GM19452 (cell line): Measurements from ENCODE around the gene GPD2.
"Not testable (repeated sequence)": the region's sequence is repeated elsewhere in the genome, so short reads cannot be mapped to it uniquely, and the experiment has no call there.

ENCODE experiments used
- ATAC-seq: cut with Tn5 transposase; IDR thresholded peaks from one replicate; pipeline ENCODE4 v1.9.1; 2021; ENCODE audit not compliant: unreplicated experiment

Gene GPD2

DNA sequence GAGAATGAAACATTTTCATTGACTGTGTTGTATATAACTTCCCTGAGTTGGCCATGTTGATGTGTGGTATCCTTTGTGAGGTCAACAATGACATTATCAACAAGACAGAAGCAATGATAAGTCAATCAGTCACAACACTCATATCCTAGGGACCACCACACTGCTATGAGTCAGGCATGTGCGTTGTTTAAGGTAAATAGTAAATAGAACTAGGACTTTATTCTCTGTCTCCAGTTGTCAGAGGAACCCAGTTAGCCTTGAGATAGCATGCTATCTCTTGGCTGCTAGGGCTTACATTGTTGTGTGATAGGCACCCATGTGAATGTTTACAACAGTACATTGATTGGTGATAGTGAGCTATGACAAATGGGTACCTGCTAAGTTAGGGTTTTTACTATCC is 37.3 kb downstream of the GPD2 start:
- no peak for ATAC-seq

DNA sequence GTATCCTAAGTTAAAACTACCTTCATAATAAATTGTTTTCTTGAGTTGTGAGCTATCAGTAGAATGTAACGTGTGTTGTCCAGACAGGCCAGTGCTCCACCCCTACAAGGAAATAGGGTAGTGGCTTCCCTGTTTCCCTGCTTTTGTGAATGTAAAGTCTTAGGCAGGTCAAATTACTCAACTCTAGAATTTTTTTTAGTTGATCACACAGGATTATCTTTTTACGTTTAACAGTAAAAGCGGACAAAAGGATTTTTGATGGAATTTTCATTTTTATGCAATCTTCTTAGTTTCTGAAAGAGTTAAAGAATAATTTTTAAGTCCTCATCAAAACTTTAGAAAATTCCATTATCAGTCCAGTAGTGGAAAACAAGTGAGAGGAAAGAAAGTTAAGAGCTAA is 38.2 kb downstream of the GPD2 start:
- no peak for ATAC-seq

DNA sequence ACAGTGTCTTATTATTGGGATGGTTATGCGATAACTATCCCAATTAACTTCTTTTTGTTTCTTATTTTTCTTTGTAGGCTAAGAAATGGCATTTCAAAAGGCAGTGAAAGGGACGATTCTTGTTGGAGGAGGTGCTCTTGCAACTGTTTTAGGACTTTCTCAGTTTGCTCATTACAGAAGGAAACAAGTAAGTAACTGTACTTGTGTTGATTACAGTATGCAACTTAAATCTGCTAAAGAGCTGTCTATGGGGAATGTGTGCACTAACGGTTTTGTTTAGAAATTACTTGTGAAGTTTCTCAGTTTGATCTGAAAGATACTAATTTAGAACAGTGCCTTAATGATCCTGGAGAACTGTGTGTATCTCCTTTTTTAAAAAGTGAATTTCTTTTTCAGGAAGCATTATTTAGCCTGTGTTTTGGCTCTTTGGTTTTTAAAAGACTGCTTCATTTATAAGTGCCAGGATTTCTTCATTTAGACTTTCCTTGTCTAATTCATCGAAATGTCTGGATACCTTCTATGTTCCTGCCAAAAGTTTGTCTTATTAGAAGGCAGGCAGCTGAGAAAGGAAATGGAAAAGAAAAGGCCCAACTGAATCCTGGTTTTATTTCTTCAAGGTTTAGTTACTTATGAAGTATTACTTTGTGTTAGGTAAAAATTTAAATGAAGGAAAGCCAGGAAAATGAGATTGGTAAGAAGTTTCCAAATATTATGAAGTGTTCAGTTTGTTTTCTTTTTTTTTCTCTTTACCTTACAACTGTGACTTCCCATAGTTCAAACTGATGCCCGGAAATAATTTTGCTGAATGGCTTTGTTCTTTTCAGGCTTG is 40.1 kb downstream of the GPD2 start:
- no peak for ATAC-seq

DNA sequence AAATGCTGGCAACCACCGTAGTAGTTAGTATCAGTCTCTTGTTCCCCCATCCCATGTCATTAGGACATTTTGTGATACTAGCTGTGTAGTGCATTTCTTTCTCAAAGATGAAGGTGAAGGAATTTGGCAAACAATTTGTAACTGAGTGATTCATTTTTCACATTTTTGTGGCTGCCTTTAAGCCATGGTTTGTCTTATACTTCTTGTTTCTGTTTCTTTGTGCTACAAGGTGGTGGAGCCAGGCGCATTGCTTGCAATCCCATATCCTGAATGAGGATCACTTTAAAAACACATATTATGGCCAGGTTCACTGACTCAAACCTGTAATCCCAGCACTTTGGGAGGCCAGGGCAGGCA is 40.6 kb downstream of the GPD2 start:
- ATAC-seq = peak; percentile 65

DNA sequence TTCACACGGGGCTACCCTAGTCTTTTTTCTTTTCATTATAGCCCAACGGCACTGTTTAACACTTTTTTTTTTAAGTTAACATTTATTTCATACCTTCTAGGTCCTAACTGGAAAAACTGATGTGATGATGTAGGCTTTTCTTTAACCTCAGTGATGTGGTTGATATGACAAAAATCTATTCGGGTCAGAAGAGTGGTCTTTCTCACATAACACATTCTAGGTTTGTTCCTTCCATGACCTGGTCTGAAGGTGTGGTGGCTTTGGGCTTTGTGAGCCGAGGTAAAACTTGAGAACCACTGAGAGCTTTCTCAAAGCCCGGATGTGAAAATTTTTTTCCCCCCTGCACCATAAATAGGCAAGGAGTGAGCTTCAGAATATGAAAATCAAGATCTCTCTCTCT is 44.2 kb downstream of the GPD2 start:
- no peak for ATAC-seq

DNA sequence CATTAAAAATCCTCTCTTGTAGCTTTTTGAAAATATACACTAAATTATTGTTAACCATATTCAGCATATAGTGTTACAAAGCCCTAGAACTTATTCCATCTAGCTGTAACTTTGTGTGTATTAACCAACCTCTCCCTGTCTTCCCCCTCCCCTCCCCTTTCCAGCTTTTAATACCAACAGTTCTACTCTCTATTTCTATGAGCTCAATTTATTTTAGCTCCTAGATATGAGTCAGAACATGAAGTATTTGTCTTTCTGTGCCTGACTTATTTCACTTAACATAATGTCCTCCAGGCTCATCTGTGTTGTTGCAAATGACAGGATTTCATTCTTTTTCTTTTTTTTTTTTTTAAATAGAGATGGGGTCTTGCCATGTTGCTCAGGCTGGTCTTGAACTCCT is 45.1 kb downstream of the GPD2 start:
- ATAC-seq = no peak

DNA sequence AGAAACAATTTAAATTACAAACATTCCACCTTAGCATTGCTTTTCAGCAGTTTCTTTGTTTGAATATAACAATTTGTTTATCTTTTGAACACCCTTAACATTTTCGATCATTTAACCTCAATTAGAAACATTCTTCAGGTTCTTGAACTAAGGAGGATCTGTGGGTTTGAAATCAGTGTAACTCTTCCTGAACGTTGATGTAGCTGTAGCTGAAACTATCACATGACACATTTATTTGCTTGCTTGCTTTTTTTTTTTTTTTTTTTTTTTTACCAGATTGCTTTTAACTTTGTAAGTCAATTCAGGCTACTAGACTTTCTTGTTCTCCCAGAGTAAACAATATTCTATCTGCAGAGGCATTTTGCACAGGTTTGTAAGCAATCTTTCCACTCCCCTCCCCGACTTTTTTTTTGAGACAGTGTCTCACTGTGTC is 47.6 kb downstream of the GPD2 start:
- ATAC-seq = no peak

DNA sequence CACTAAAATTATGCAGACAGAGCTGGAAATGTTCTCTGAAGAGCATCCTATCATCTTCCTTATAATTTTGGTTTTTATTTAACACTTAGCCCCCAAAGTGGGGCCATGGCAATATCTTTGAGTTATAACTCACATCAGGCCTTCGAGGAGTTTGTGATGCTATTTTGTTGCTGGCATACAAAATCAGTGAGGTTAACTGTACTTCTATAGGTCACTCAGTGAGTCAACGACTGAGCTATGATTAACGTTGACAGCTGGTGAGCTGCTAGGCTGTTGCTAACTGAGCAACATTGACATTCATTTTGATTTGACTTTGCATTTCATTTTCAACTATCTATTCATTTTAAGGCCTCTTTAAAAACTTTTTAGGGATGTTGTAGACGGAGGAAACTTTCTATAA is 50.0 kb downstream of the GPD2 start:
- no peak for ATAC-seq

DNA sequence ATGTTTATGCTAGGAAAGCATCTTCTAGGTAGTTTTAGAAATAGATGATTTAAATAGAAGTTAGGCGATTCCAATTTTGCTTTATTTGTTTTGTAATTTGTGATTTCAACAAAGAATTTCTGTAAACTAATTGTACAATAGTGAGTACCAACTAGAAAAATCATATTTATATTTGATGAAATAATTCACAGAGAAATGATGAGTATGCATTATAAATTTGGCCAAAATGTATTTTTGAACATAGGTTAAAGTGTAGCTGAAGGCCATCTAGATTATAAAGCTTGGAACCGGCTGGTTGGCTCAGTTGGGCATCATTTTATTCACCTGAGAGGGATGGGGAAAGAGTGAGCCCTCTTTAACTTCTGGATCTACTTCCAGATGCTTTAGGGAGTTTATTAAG is 50.4 kb downstream of the GPD2 start:
- no peak for ATAC-seq

DNA sequence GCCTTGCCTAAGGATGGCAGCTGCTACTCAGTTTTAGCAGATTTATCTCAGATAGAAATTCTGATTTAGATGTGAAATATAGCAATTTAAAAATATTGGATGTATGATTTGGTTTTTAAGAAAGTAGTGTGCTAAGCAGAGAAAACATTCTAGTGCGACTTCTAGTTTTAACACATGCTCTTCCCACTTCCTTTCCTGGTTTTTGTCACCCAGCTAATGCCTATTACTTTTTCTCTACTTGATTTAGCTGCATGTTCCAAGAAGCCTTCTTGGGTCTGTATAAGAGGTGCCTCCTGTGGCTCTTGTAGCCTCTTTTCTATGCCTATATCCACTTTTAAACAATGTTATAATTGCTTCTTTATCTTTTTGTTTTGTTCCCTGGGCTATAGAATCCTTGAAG is 53.0 kb downstream of the GPD2 start:
- no peak for ATAC-seq

DNA sequence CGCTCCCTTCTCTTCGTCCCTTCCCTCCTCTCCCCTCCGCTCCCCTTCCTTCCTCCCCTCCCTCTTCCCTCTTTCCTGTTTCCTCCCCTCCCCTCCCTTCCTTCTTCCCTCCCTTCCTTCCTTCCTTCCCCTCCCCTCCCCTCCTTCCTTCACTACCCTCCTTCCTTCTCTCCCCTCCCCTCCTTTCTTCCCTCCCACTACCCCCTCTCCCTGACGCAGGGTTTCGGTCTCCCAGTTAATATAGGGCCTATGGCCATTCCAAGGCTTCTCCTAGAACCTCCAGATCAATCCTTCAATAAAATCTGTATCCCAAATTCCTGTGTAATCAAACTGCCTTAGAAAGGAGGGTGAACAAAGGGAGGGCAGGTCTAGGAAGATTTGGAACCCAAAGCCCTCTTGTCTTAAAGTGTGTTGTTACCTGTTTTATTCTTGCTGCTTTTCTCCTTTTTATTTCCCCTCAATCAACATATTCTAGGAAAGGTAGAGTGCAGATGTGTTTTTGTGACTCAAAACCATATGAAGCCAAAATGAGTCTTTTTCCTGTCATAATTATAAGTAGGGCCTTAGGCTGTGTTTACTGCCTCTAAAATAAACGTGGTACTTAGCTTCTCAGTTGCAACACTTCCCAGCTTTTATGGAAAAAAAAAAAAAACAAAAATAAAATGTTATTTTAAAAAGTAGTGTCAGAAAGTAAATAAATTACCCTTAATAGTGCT is 53.7 kb downstream of the GPD2 start:
- no peak for ATAC-seq

DNA sequence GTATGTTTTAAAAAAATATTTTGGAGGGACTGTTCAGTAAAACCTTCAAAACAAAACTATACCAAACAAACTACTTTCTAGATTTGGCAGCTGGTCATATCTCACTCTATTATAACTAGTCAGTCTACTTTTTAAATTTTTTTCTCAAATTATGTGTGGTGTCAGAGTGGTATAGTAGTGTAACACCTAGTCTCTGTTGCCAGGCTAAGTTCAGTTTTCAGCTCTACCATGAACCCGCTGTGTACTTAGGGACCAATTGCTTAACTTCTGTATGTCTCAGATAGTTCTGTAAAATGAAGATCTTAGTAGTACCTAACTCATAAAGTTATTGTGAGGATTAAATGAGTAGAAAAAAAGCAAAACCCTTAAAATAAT is 54.3 kb downstream of the GPD2 start:
- ATAC-seq = no peak

DNA sequence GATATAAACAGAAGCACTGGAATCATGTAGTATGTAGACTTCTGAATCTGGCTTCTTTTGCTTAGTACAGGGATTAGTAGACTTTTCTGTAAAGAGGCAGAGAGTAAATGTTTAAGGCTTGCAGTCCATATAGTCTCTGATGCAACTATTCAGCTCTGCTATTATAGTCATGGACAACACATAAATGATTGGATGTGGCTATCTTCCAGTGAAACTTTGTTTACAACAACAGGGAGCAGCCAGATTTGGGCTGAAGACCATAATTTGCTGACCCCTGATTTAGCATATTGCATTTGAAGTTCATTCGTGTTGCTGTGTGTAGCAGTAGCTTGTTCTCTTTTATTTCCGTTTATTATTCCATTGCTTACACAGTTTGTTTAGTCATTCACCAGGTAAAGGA is 55.0 kb downstream of the GPD2 start:
- no peak for ATAC-seq

DNA sequence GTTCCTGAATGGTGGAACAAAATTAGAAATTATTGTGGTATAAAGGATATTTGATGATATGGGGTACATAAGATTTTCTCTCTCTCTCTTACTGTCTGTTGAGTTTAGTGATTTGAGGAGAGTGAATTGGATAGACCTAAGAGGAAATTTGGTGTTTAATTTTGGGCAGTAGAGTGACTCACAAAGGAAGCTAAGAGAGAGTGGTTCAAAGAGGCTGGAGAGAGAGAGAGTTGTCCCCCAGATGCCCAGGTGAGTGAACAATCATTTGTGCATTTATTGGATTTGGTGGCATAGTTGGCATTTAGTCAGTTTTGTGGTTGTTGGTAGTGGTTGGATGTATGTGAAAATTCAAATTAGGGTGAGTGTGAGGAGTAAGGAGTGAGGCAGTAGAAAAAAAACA is 56.8 kb downstream of the GPD2 start:
- ATAC-seq = no peak

DNA sequence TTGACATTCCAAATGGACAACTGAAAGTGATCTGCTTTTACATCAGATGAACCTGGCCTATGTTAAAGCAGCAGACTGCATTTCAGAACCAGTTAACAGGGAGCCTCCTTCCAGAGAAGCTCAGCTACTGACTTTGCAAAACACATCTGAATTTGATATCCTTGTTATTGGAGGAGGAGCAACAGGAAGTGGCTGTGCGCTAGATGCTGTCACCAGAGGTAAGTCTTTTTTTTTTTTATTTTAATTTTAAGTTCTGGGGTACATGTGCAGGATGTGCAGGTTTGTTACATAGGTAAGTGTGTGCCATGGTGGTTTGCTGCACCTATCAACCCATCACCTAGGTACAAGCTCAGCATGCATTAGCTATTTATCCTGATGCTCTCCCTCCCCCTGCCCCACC is 59.8 kb downstream of the GPD2 start:
- not testable (repeated sequence) for ATAC-seq

DNA sequence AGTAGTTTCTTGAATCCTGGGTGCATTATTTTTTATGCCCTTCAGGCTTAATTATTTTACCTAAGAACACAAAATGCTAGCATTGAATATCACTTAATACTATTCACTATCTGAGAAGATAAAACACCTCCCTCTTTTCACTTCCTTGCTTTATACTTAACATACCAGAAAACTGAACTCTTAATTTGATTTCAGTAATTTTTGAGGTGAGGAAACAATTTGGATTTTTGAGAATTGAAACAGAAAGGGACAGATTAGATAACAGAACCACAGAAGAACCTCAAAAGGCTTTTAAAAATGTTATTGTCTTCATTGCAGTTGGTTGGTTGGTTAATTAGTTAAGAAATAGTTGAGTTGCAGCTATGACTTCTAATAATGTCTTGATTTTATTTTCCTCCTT is 69.5 kb downstream of the GPD2 start:
- peak; percentile 67 for ATAC-seq

DNA sequence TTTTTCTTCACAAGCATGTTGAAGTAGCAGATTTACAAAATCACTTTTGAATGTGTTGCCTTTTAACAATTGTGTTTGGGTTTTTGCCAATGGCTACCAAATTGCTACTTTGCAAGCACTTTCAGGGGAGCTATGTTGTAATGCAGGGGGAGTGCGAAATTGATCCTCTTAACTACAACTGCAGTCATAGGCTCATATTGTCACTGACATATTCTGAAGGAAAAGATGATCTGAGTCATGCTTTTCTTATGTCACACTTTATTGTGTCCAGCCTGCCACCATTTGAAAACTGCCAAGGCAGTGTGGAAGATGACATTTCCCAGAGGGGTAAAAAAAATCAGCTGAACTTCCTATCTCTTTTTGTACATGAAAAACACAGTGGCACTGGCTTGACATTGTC is 74.9 kb downstream of the GPD2 start:
- ATAC-seq = no peak

DNA sequence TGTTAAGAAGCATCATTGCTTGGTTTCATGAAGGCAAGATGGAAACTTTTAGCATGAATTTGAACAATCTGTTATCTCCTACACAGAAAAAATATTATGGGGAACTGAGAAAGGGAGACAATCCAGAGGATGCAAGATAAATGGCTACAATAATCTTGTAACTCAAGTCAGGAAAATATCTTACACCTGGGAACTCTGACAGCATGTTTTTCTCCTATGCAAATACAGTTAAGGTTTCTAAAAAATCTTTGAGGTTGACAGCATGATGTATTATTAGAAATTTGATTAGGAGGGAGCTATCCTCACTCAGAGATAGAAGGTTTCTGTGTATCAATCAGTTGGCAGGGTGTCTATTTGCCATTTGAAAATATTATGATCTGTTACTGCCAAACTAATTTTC is 75.6 kb downstream of the GPD2 start:
- ATAC-seq = peak; percentile 54

DNA sequence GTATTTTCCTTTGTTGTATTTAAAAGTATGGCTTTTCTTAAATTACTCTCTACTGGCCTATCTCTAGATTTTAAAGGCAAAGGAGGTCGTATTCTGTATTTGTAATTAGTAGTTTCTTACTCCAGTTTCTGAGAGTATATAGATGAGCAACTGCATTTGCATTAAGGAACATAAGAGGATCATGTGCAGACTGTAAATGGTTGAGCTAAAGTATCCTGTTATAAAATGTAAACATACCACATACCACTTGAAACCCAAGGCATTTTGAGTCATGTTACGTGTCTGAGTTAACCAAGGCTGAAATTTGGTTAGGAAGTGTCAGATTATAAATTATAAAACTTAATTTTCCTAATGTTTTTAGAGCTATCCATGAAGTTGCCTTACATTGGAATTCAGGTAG is 76.3 kb downstream of the GPD2 start:
- peak; percentile 58 for ATAC-seq

DNA sequence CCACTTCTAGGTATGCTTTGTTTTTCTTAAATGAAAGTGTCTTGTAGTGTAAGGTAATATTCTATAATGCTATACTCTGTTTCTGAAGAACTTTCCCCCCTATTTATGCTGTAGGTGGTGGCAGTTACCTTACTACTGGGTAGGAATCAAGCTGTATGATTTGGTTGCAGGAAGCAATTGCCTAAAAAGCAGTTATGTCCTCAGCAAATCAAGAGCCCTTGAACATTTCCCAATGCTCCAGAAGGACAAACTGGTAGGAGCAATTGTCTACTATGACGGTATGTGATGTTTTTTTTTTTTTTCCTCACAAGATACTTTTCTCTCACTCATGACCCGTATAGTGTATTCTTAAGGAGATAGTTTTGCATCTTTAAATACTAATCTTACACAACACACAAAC is 77.0 kb downstream of the GPD2 start:
- no peak for ATAC-seq

DNA sequence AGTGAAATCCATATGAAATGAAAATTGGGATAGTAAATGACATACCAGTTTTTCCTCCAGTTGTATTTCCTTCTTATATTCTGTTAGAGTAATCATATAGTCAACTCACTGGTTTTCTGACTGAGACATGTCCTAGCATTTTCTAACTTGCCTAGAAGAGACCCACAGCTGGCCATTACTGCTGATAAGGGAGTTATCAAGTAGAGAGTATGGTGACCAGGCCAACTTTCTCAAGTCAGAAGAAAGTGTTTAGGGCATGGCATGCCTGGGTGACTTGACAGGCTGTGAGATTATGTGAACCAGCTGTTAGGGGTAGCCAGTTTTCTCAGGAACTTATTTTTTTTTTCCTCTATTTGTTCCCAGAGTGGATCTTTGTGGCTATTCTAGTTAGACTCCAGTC is 81.2 kb downstream of the GPD2 start:
- ATAC-seq = no peak

DNA sequence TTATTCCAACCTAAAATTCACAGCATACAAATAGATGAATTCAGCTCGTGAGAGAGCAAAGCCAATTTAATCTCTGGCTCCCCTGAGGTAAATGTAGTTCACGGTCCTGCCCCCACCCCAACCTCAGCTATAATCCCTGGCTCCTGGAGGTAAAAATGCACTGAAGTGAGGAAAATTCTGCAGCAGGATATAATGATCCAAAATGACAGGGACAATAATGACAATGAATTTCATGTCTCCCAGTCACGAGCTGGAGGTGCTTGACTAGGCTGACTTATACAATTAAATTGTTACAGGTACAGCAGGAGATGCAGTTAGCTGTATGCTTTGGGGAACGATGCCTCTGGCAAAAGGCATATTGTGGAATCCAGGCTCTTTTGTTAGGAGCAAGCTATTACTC is 82.0 kb downstream of the GPD2 start:
- ATAC-seq = no peak
